ENCODE results near the gene CD2BP2. TPM values are rescaled to one million over a fixed set of nuclear protein-coding genes. Genes with fewer than 3 reads are reported as not detected.

The CD2BP2 gene
- total RNA-seq, 1 experiment from 2014 or later = 65.8 TPM

DNA sequence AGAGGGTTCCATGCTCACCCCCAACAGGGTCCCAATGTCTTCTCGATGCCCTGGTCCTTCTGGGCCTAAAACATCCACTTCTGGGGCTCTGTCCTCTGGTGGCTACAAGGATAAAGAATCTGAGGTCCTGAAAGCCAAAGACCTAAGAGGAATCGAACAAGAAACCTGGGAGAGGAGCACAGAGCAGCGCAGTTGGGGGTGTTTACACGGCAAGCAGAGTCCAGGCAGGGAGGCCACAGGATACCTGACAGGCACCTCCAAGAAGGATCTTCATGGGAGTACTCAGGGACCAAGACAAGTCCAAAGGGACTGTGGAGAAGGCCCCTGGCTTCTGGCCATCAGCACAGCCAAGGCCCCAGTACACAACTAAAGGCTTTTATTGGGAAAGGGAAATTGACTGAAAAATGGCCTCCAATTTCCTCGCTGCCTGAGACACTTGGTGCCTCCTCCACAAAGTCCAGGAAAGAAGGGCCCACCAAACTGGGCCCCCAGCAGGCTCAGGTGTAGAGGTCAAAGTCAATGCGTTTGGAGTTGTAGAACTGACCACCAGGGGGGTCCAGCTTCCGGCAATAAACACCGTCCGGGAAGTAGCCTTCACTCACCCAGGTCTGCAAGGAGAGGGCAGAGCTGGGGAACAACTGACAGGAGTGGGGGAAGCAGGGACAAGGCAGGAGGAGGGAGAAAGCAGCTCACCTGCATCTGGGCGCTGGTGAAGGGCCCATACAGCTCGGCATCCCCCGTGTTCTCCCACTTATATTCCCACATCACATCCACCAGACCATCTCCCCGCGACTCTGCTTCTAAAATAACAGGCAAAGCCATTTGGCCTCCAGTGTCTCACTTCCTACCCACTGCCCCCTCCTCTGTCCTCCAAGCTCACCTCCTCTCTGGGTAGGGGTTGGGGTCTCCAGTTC lies 2.4 kb downstream of the CD2BP2 start:
- no peaks in the 10 kb centered on the region for H3K9me3 Mint-ChIP-seq (ENCODE audit: low read depth, unreplicated experiment)
- BruUV-seq (replicated peaks) = no TSS peak
- DNase-seq = no peak
- H3K27ac Mint-ChIP-seq (ENCODE audit: unreplicated experiment) = peak overlapping the region; percentile 21
- CTCF ChIA-PET = no interaction called here
- peaks cover 86% of the 10 kb centered on the region for H3K36me3 Mint-ChIP-seq (ENCODE audit: insufficient read depth, unreplicated experiment)
- H3K4me1 Mint-ChIP-seq (ENCODE audit: low read depth, unreplicated experiment) = peaks cover 36% of the 10 kb centered on the region
- H3K4me3 Mint-ChIP-seq (ENCODE audit: low read depth, unreplicated experiment) = peak overlapping the region; percentile 90
- TF ChIP-seq, protein P1, sequence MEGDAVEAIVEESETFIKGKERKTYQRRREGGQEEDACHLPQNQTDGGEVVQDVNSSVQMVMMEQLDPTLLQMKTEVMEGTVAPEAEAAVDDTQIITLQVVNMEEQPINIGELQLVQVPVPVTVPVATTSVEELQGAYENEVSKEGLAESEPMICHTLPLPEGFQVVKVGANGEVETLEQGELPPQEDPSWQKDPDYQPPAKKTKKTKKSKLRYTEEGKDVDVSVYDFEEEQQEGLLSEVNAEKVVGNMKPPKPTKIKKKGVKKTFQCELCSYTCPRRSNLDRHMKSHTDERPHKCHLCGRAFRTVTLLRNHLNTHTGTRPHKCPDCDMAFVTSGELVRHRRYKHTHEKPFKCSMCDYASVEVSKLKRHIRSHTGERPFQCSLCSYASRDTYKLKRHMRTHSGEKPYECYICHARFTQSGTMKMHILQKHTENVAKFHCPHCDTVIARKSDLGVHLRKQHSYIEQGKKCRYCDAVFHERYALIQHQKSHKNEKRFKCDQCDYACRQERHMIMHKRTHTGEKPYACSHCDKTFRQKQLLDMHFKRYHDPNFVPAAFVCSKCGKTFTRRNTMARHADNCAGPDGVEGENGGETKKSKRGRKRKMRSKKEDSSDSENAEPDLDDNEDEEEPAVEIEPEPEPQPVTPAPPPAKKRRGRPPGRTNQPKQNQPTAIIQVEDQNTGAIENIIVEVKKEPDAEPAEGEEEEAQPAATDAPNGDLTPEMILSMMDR (IDR thresholded peaks at IDR 0.05; ENCODE audit: unreplicated experiment) = no peak
- intact Hi-C loops (cut with micrococcal nuclease; ENCODE audit: unreplicated experiment) = no loop called here
- H3K27me3 Mint-ChIP-seq (ENCODE audit: unreplicated experiment) = no peaks in the 10 kb centered on the region

DNA sequence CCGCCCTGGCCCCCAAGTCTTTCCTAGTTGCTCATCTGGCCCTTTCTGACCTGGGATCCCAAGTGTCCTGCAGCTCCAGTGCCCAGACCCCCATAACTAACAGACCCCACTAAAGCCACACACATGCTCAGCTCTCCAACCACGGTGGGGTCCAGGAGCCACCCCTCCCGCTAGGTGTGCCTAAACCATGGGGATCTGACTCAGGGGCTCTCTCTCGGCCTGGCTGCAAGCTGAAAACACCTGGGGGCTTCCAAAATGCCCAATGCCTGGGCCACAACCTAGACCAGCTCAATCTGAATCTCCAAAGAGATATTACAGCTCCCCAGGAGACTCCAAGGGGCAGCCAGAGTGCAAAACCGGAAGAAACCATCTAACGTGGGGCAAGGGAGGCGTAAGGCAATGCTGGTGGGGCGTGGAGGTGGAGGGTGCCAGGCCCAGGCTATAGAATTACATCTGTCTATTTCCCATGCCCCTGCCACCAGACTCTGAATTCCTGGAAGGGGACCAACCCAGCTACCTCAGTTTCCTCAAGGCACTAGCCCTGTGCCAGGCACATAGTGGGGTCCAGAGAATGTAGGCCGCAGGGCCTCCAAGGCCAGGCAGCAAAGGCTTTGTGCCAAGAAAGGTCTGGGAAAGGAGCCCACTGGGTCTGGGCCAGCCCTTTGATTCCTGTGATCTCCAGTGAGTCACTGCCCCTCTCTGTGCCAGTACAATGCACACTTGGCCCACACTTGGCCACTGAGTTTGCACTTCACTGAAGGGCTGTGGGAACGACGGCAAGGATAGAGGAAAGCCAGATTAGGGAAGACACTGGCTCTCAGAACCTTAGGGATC lies 3.3 kb downstream of the CD2BP2 start:
- peaks cover 81% of the 10 kb centered on the region for H3K36me3 Mint-ChIP-seq (ENCODE audit: insufficient read depth, unreplicated experiment)
- no peak overlapping the region for H3K4me3 Mint-ChIP-seq (ENCODE audit: low read depth, unreplicated experiment)
- no peaks in the 10 kb centered on the region for H3K27me3 Mint-ChIP-seq (ENCODE audit: unreplicated experiment)
- H3K27ac Mint-ChIP-seq (ENCODE audit: unreplicated experiment) = peak overlapping the region; percentile 56
- peaks cover 26% of the 10 kb centered on the region for H3K4me1 Mint-ChIP-seq (ENCODE audit: low read depth, unreplicated experiment)
- no TSS peak for BruUV-seq (replicated peaks)
- no peak for DNase-seq
- TF ChIP-seq, protein P1 (IDR thresholded peaks at IDR 0.05; ENCODE audit: unreplicated experiment) = no peak
- intact Hi-C loops (cut with micrococcal nuclease; ENCODE audit: unreplicated experiment) = no loop called here
- CTCF ChIA-PET = no interaction called here
- no peaks in the 10 kb centered on the region for H3K9me3 Mint-ChIP-seq (ENCODE audit: low read depth, unreplicated experiment)

DNA sequence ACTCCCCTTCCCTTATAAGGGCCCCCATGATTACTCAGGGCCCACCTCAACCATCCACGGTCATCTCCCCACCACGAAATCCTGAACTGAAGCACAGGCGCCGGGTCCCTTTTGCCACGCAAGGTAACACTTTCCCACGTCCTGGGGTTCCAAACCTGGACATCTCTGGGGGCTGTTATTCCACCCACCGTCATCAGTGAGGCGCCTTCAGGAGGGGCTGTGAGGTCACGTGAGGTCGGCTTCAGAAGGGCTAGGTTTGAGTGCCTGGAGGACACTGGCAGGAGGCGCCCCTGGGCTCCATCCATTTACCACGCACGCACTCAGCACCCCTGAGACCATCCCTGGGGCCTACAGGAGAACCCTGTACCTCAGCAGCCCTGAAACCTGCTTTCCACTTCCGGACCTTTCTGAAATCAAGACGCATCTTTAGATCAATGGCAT lies 4.1 kb downstream of the CD2BP2 start:
- no peak for DNase-seq
- Mint-ChIP-seq H3K9me3 (ENCODE audit: low read depth, unreplicated experiment) (no peaks in the 10 kb centered on the region), H3K36me3 (ENCODE audit: insufficient read depth, unreplicated experiment) (peaks cover 74% of the 10 kb centered on the region), H3K27me3 (ENCODE audit: unreplicated experiment) (no peaks in the 10 kb centered on the region), H3K27ac (ENCODE audit: unreplicated experiment) (no peak overlapping the region), H3K4me3 (ENCODE audit: low read depth, unreplicated experiment) (no peak overlapping the region), H3K4me1 (ENCODE audit: low read depth, unreplicated experiment) (peaks cover 19% of the 10 kb centered on the region)
- TF ChIP-seq, protein P1 (IDR thresholded peaks at IDR 0.05; ENCODE audit: unreplicated experiment) = no peak
- CTCF ChIA-PET = no interaction called here
- BruUV-seq (replicated peaks) = no TSS peak
- intact Hi-C loops (cut with micrococcal nuclease; ENCODE audit: unreplicated experiment) = no loop called here

DNA sequence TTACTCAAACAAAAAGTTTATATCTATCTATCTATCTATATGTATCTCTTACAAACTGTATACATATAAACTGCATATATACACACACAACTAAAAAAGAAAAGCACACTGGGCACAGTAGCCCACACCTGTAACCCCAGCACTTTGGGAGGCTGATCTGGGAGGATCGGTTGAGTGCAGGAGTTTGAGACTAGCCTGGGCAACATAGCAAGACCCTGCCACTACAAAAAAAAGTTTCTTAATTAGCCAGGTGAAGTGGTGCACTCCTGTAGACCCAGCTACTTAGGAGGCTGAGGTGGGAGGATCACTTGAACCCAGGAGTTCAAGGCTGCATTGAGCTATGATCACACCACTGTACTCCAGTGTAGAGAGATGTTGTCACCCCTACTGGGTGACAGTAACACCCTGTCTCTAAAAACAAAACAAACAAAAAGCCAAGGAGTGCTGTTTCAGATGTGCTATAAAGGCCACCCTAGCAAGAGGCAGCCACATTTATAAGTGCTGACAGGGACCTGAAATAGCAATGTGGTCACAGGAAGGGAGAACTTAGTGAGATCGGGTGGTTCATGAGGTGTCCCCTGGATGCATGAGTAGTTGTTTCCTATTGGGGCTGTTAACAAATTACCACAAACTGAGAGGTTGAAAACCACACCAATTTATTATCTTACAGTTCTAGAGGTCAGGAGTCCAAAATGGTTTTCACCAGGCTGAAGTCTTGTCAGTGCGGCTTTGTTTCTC lies 4.8 kb downstream of the CD2BP2 start:
- Mint-ChIP-seq H3K9me3 (ENCODE audit: low read depth, unreplicated experiment) (no peaks in the 10 kb centered on the region), H3K4me3 (ENCODE audit: low read depth, unreplicated experiment) (no peak overlapping the region), H3K27ac (ENCODE audit: unreplicated experiment) (peak overlapping the region; percentile 9), H3K4me1 (ENCODE audit: low read depth, unreplicated experiment) (peaks cover 16% of the 10 kb centered on the region), H3K27me3 (ENCODE audit: unreplicated experiment) (no peaks in the 10 kb centered on the region), H3K36me3 (ENCODE audit: insufficient read depth, unreplicated experiment) (peaks cover 66% of the 10 kb centered on the region)
- no TSS peak for BruUV-seq (replicated peaks)
- CTCF ChIA-PET = no interaction called here
- TF ChIP-seq, protein P1 (IDR thresholded peaks at IDR 0.05; ENCODE audit: unreplicated experiment) = no peak
- intact Hi-C loops (cut with micrococcal nuclease; ENCODE audit: unreplicated experiment) = no loop called here
- no peak for DNase-seq
